Thyroid gland (tissue), 4 donors: ENCODE data around the gene IGSF9B. TPM values are rescaled to one million over a fixed set of nuclear protein-coding genes. Genes with fewer than 3 reads are reported as not detected.

Source experiments
- DNase-seq, 2 donors: peaks; one replicate each; pipeline ENCODE4 v3.0.0-alpha.2; 2019
- H3K27ac ChIP-seq, 3 donors: fragments of 200-600 bp; sonication (generic); 1 replicate in 2 of 3; 2 replicates in 1 of 3; pipeline ENCODE4 v1.5.1; 2016 to 2019; ENCODE audit warnings: mild to moderate bottlenecking in 1 of 3, moderate library complexity in 1 of 3
- H3K27me3 ChIP-seq: fragments of 200-600 bp; sonication (generic); one replicate; pipeline ENCODE4 v1.5.1; 2019
- H3K36me3 ChIP-seq, 2 donors: fragments of 200-600 bp; sonication (generic); one replicate each; pipeline ENCODE4 v1.5.1; 2016 to 2019
- H3K4me1 ChIP-seq, 2 donors: fragments of 200-600 bp; sonication (generic); one replicate each; pipeline ENCODE4 v1.5.1; 2017 to 2019
- H3K4me3 ChIP-seq, 3 donors: fragments of 200-600 bp; sonication (generic); replicated peaks in 1 of 3; 1 replicate in 2 of 3; 2 replicates in 1 of 3; pipeline ENCODE4 v1.5.1; 2016; ENCODE audit warnings: mild to moderate bottlenecking in 1 of 3
- H3K9me3 ChIP-seq: fragments of 200-600 bp; sonication (generic); one replicate; pipeline ENCODE4 v1.5.1; 2017
- POLR2A ChIP-seq, 2 donors: fragments of 450-650 bp; IDR thresholded peaks; one replicate each; pipeline ENCODE4 v1.6.1; 2017; ENCODE audit warnings: antibody characterized with exemption in 2 of 2, mild to moderate bottlenecking in 2 of 2, moderate library complexity in 1 of 2
- WGBS, 2 donors: methylation state at CpG; one replicate each; pipeline ENCODE4 v1.1.5; 2017; 5-methylcytosine and 5-hydroxymethylcytosine counted together
- intact Hi-C: fragments of 100-400 bp; cut with DNase I; formaldehyde crosslinking; loops from one replicate; pipeline ENCODE4 v1.15.1; 2023
- total RNA-seq, 4 donors: library from RNA; depleted of rRNA; stranded (reverse); fragments of >200 nt; gene quantifications; one replicate each; pipeline ENCODE4 v1.2.3, GENCODE V29; 2016
- TF ChIP-seq, protein P1 (sequence below), 6 experiments: fragments of 200-600 bp in 3 of 6; fragments of 450-650 bp in 3 of 6; sonication (generic) in 3 of 6; IDR thresholded peaks; one replicate each; pipeline ENCODE4 v1.5.1; 2016 to 2019; ENCODE audit warnings: antibody characterized with exemption in 6 of 6, mild to moderate bottlenecking in 2 of 6, inconsistent platforms in 1 of 6, moderate library complexity in 1 of 6

The IGSF9B gene
- total RNA-seq, 4 donors from 2014 or later, result 9.7 to 36.5 (median 13.8) TPM

DNA sequence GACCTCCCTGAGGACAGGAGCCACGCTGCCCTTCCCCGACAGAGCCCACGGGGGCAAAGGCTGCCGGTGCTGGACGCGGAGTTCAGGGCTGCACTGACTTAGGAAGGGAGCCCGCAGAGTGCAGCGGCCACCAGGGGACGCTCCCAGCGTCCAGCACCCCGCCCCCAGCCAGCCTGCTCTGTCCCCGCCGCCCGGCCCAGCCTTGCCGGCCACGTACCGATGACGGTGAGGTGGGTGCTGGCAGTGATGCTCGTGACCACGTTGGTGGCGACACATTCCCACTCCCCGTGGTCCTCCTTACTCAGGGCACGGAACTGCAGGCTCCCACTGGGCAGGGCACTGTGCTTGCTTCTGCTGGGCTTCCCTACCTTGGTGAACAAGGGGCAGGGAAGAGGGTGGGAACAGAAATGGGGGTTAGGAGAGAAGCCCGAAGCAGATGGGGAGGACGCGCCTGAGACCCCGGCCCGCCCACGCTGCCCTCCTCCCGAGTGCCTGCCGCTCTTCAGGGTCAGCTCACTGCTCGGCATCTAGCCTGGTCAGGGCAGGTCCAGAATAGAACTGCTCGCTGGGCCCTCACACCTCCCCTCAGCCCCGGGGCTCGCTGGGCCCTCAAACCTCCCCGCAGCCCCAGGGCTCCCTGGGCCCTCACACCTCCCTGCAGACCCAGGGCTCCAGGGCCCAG, 25.9 kb downstream of the IGSF9B start:
- Histone ChIP-seq H3K4me1 (no peaks in the 10 kb centered on the region), H3K36me3 (peaks cover 0 to 5% of the 10 kb centered on the region in 2 donors), H3K4me3 (no peak overlapping the region), H3K27me3 (no peaks in the 10 kb centered on the region), H3K27ac (no peak overlapping the region), H3K9me3 (no peaks in the 10 kb centered on the region)
- TF ChIP-seq POLR2A (IDR thresholded peaks at IDR 0.05), result no peak
- TF ChIP-seq, protein P1, sequence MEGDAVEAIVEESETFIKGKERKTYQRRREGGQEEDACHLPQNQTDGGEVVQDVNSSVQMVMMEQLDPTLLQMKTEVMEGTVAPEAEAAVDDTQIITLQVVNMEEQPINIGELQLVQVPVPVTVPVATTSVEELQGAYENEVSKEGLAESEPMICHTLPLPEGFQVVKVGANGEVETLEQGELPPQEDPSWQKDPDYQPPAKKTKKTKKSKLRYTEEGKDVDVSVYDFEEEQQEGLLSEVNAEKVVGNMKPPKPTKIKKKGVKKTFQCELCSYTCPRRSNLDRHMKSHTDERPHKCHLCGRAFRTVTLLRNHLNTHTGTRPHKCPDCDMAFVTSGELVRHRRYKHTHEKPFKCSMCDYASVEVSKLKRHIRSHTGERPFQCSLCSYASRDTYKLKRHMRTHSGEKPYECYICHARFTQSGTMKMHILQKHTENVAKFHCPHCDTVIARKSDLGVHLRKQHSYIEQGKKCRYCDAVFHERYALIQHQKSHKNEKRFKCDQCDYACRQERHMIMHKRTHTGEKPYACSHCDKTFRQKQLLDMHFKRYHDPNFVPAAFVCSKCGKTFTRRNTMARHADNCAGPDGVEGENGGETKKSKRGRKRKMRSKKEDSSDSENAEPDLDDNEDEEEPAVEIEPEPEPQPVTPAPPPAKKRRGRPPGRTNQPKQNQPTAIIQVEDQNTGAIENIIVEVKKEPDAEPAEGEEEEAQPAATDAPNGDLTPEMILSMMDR (IDR thresholded peaks at IDR 0.05), result peak in 1 of 6 experiments; percentile 4
- DNase-seq, result no peak
- intact Hi-C loops, result no loop called here
- WGBS, 2 donors, result 86 to 88% methylated on average over 29 to 30 of the region's 36 CpGs

DNA sequence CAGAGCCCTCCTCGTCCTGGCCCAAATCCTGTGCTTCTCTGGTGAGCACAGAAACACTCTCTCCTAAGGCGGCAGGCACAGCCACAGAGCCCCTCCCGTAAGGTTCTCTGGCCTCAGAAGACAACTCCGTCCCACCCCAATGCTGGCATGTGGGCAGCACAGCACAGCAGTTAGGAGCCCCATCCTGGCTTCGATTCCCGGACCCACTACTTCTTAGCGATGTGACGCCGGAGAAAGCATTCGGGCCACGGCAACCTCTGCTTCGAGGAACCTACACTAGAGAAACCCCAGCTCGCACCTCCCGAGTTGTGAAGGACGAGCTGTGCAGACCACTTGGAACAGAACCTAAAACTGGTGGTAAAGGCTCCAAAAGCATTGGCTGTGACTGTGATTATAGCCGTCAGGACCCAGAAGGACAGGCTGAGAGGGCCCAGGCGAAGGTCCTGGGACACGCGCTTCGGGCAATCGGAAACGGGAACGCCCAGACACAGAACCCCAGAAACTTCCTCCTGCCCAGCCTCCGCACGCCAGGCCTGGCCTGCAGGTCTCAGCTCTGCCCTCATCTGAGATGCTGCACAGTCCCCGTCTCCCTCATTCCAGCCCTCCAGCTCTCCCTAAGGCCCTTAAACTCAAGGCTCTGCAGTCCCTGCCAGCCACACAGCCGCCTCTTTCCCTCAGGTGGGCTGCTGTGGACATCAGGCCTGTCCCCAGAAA, 26.6 kb downstream of the IGSF9B start:
- WGBS, 2 donors, result 89 to 96% methylated on average over 26 of the region's 27 CpGs
- no peak for TF ChIP-seq POLR2A (IDR thresholded peaks at IDR 0.05)
- TF ChIP-seq, protein P1 (IDR thresholded peaks at IDR 0.05), result no peak
- Histone ChIP-seq H3K36me3 (peaks cover 0 to 8% of the 10 kb centered on the region in 2 donors), H3K27me3 (no peaks in the 10 kb centered on the region), H3K4me3 (no peak overlapping the region), H3K4me1 (no peaks in the 10 kb centered on the region), H3K9me3 (no peaks in the 10 kb centered on the region), H3K27ac (no peak overlapping the region)
- DNase-seq, result no peak
- intact Hi-C loops, result no loop called here

DNA sequence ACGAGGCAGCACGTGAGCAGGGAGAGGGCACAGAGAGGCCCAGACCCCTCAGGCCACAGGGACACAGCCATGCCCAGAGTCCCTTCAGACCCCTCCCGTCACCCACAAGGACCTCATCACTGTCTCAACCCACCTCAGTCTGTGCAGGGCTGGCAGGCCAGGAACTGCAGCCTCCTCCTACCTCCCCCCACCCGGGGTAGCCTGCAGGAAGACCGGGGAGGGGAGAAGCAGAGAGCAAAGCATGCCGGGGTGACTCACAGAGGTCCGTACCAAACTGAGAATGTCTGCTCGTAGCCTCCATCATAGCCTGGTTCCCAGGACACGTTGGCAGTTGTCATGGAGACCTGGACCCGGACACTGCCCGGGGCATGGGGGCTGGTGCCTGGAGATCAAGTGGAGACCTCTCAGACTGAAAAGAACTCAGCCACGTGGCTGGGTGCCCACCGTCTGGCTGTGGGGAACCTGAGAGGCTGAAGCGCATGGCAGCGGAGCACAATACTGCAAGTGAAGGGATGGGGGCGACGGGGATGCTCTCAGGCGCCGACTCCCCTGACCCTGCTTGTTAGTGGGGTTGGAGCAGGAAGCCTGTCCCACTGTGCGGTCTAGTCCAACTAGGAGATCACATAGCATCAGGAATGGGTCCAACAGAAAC, 27.2 kb downstream of the IGSF9B start:
- DNase-seq, result no peak
- 85 to 92% methylated on average over 19 to 20 of the region's 20 CpGs for WGBS, 2 donors
- TF ChIP-seq POLR2A (IDR thresholded peaks at IDR 0.05), result no peak
- TF ChIP-seq, protein P1 (IDR thresholded peaks at IDR 0.05), result no peak
- no peak overlapping the region for H3K27ac ChIP-seq
- intact Hi-C loops, result loop anchor here (5.0 kb wide), 1 partner anchor 213 kb away; no protein-coding TSS in a partner anchor
- H3K4me3 ChIP-seq, result no peak overlapping the region
- H3K9me3 ChIP-seq, result no peaks in the 10 kb centered on the region
- no peaks in the 10 kb centered on the region for H3K27me3 ChIP-seq
- no peaks in the 10 kb centered on the region for H3K4me1 ChIP-seq
- peaks cover 0 to 9% of the 10 kb centered on the region in 2 donors for H3K36me3 ChIP-seq

DNA sequence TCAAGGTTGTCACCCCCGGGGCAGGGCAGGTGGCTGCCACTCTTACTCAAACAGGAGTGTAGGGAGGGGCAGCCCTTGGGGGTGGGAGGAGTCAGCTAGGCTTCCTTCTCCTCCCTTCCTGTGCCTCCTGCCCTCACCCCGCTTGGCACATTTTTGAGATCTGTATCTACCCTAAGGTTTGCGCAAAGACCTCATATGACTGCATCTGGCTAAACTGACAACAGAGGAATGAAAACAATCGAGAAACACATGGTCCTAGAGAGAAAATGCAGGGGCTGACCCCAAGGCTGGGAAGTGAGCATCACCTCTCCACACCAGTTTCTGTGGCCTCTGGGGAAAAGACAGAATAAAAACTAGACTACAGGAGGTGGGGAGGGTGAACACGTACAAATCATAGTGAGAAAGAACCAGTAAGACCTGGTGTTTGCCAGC, 28.1 kb downstream of the IGSF9B start:
- peaks cover 0 to 11% of the 10 kb centered on the region in 2 donors for H3K36me3 ChIP-seq
- H3K27ac ChIP-seq, result no peak overlapping the region
- intact Hi-C loops, result loop anchor here (5.0 kb wide), 1 partner anchor 214 kb away; no protein-coding TSS in a partner anchor
- TF ChIP-seq POLR2A (IDR thresholded peaks at IDR 0.05), result no peak
- TF ChIP-seq, protein P1 (IDR thresholded peaks at IDR 0.05), result no peak
- no peaks in the 10 kb centered on the region for H3K27me3 ChIP-seq
- no peak for DNase-seq
- WGBS, 2 donors, result 39 to 59% methylated on average over 5 of the region's 5 CpGs
- no peaks in the 10 kb centered on the region for H3K9me3 ChIP-seq
- H3K4me1 ChIP-seq, result no peaks in the 10 kb centered on the region
- no peak overlapping the region for H3K4me3 ChIP-seq
